C4-2B (cell line): ENCODE results near the gene GGCX.

Experiments used
- CTCF ChIP-seq: fragments of 450-650 bp; conservative IDR thresholded peaks from 2 replicates; pipeline ENCODE4 v1.5.1; 2017; ENCODE audit warnings: mild to moderate bottlenecking
- ZFX ChIP-seq: fragments of 450-650 bp; IDR thresholded peaks from 2 replicates; pipeline ENCODE4 v1.6.1; 2017

- TF ChIP-seq CTCF: no peak
- TF ChIP-seq ZFX: no peak
Measured at GRCh38 chr2:85577386-85578242, 16.3 kb upstream of the GGCX start, which contains the start of gene VAMP8.
